Hypothalamus (tissue), 51 donors: ENCODE data around the gene CMTR1.

ENCODE experiments used
- DNase-seq, 51 donors: peaks; one replicate each; lab custom pipeline; 2025; lab: John Stamatoyannopoulos, UW

The CMTR1 gene

DNA sequence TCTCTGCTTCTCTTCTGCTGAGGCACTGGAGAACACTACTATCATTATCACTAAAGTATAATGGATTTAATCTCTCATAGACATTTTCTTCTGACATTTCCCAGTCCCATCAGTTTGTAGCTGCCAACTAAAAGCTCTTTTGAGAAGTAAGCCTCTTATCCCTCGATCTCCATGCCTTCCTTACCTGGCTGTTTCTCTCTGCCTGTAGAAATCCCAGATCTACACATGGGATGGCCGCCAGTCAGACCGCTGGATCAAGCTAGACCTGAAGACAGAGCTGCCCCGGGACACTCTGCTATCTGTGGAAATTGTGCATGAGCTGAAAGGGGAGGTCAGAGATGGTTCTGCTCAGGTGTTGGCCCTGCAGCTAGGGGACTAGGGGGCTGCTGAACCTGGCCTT lies 41.3 kb downstream of the CMTR1 start:
- no peak for DNase-seq

DNA sequence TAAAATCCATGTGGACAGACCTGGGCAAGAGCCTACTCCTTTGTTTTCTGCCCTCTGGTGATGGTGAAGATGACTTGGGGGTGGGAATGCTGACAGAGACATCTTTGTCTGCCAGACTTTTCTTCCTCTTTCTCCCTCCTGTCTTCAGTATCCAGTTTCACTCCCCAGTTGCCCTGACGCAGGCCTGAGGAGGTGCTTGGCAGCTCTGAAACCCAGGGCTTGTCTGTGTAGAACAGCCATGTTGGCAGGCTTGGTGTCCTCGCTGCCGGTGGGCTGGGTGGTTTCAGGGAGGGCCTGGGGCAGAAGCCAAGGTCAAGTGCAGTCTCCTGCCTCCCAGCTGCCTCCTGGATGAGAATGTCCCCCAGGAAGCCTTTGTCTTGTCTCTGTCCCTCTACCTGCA lies 44.2 kb downstream of the CMTR1 start:
- peak in 2 of 51 donors; percentile 28 to 36 for DNase-seq

DNA sequence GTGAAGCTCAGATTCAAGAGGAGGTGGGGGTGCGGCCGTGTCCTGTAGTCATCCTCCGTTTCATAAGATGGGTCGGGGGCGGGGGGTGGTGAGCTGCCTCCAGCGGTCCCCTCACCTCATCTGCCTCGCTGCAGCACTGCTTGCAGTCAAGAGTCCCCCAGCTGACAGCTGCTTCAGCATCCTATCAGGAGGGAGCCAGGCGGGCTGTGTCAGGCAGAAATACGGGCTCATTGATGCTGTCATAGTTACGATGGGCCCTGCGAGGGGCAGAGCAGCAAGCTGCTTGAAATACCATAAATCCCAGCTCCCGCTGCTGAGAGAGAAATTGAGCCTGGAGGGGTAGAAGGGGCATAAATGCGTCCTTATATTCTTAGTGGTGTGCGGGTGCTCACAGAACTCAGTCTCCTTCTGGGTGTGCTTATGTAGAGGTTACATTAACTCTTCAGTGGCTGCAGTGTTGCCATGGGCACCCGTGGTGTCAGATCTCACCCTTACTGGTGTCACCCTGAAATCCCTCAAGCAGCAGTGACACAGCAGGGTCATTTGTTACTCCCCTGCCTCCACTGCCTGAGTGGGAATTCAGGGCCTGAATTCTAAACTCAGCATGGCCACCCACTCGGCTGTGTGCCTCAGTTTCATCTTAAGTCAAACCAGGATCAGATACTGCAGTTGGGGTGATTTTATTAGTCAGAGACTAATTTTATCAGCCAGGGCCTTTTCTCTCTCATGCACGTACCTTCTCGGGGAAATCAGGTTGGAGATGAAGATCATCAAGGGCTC lies 44.8 kb downstream of the CMTR1 start:
- DNase-seq = peak in 3 of 51 donors; percentile 16 to 33 (median 17)

DNA sequence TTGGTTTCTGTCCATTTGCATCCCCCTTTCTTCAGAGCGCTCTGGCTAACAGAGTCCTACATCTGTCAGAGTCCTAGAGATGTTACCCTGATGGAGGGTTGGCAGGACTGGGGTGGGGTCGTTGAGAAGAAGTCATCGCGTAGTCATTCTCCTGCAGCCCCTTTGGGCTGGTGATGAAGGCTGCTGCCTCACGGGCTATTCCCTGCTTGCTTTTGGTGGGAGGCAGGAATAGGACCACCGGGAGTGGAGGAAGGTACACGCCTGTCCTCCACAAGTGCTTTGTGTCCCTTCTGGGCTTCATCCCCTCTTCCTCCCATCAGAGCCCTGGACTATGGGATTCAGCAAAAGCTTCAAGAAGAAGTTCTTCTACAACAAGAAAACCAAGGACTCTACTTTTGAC lies 45.8 kb downstream of the CMTR1 start:
- no peak for DNase-seq

DNA sequence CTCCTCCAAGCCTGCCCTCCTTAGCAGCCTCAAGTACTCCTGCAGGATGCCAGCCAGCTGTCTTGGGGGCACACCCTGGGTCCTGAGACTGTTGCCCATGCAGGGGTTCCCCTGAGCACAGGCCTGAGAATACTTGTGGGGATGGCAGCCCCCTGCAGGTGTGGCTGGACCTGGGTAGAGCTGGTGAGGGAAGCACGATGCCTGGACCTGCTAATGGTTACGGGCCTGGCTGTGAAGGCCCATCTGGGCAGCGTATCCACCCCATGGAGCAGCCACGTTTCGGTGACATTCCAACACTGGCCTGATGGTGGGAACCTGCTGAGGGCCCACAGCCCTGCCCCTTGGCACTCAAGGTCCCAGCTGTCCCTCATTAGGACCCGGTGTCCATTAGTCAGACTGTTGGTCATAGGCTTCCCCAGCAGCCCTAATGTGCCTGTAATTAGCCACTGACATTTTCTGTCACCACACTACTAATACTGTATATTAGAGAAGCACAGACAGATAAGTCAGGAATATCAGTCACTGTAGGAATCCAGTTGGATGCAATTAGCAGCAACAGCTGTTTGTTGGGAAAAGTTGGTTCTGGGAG lies 46.3 kb downstream of the CMTR1 start:
- DNase-seq = no peak

DNA sequence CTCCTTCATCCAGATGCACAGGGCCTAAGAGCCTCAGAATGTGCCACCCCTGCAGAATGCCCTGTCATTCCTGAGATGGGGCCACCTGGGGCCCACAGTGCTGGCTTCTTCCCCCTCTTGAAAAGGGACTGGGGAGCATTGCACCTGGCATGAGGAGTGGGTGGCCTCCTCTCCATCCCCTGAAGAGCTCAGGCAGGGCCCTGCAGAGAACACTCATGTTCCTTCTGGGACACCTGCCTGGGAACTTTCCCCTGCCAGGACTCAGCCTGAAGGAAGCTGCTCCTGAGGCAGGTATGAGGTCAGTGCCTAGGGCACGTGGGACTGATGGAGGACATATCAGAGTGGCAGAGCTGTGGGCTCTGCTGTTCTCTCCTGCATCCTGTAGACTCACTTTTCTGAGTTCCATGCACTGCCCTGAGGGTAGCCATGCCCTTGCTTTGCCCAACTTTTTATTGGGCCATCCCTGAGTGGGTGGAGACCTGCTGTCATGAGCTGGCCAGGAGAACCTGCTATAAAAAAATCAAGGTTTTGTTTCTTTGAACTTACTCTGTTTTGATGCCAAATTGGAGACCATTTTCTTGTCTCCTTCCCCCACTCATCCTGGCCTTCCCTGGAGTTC lies 47.2 kb downstream of the CMTR1 start:
- no peak for DNase-seq

DNA sequence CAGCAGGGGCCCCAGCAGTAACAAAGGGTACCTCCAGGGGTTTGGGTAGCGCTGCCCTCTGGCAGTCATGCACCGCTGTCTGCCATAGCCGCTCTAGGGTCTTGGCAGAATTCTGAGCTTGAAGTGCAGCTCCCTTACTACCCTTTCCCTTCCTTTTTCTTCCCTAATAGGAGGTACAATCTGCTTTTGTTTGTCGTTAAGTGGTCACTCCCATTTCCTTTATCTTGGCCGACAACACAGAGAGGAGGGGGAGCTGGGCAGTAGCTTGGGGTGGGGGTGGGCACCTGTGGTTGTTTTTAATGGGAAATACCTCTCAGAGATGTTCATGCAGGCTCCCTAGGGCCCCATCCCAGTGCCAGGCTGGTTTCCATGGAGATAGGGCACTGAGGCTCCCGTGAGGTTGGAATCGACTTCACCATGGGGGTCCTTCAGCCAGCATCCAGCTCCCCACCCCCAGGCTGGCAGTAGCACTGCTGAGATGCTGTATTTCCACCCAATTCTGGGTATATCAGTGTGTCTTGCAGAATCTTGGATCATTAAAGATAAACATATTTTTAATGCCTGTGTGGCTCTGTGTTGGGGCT lies 48.0 kb downstream of the CMTR1 start:
- DNase-seq = no peak

DNA sequence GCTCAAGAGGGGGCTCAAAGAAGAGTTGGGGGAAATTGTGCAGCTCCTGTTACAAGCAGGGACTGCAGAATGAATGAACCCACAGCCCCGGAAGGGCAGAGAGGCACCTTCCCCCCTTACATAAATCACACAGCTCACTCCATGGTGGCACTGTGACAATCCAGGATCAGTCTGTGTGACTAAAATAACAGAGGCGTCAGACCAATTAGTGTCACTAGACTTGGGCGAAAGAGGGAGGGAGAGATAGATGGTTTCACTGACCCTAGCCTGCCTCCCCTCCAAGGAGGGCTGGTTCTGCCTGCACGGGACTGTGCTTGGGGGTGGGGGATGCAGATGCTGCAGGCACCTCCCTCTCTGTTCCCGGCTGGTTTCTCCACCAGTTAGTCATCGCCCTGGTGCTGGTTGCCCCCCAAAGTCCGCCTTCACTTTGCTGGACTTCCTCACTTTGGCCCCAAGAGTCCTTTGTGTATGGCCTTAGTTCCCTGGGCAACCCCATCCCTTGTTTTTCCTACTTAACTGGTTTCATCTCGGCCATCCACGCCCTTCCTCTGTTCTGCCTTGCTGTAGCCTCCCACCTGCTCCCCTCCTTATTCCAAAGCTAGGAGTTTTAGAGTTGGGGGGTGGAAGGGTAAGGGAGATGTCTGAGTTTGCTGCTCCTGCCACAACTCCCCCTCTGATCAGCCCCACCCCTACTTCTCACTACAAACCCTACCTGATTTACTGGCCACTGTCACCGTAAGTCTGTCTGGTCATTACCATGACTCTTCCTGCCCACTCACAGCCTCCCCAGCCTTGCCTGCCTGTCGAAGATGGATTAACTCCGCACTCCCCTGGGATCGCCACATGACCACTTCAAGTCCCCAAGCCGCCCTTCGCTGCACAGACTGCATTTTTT lies 48.9 kb downstream of the CMTR1 start:
- no peak for DNase-seq

DNA sequence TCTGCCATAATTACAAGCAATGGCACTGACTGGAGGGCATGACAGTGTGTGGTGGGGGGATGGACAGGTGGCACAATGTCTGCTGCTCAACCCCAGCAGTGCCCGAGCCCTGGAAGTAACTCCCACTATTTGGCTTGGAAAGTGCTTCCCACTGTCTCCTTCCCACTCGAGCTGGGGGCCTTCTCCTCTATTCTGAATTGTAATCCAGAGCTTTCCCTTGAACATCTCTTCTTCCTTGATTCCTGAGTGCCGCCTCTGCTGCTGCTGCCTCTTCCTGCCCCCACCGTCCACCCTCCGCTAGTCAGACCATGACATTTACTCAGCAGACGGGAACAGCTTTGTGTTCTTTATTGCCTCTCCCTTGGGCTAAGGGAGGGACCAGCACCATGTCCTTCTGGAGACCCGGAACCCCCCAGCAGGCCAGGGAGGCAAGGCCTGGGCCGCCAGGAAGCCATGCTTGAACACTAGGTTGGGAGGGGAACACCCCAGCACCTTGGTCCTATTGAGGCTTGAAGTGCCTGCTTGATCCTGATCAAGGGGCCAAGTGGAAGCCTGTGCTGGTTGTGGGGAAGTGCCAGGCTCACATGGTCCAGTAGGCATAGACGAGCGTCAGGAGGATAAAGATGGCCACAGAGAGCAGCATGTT lies 49.7 kb downstream of the CMTR1 start:
- no peak for DNase-seq

DNA sequence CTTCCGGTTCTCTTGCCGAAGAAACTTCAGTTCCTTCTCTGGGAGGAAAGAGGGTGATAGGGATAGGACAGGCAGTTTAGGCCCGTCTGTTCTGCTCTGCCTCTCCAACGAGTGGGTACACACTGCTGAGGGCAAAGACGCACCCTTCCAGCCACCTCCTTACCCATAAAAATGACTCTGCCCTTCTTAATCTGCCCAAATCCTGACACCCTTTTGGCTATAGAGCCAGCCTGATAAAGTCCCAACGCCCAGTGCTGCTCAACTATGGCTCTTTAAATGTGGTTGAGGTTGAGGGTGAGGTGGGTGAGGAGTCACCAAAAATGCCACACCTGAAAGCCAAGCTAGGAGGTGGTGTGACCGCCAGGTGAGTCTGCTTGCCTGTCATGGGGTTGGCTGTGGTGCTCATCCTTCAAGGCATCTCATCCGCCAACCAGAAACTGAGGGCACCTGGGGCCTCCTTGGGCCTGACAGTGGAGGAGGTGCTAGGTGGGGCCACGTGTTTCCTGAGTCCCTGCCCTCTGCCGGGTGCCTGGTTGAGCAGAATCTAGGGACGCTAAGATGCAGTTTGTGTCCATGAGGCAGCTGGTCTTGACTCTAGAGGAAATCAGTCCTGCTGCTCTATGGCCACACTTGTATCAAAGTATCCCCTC lies 50.4 kb downstream of the CMTR1 start:
- DNase-seq = no peak

DNA sequence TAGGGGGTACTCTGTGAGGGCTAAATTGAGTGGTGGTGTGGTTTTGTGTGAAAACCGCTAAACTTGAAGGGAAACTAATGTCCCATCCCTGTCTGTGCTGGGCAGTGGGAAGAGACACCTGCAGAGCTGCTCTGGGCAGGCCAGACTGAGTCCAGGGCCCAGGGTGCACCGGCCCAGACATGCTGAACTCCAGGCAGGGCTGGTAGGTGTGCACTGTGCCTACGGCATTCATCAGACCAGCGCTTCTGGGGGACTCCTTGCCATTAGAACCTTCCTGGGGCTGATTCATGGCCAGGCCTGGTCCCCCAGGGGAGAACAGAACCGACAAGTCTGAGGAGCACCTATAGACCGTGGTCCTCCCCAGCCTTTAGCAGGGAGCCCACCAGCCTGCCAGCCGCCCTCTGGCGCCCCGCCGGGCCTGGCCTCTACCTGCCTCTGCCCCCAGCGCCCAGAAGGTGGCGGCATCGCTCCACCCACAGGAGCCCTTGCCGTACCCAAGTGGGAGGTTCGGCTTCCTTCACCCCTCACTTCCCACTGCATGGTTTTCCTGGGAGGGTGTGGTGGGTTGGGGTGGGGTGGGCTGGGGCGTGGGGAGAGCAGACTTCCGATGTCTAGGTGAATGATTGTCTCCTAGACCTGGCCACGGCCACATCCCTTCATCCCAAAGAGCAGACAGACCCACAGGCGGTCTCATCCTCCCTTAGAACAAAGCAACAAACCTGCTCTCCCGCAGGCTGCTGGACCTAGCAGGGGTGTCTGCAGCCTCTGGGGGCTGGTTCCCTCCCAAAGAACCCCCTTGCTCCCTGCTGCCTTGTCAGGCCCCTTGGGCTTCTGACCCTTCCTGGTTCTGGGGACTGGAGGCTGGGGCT lies 51.1 kb downstream of the CMTR1 start:
- DNase-seq = peak in 35 of 51 donors; percentile 5 to 78 (median 42)

DNA sequence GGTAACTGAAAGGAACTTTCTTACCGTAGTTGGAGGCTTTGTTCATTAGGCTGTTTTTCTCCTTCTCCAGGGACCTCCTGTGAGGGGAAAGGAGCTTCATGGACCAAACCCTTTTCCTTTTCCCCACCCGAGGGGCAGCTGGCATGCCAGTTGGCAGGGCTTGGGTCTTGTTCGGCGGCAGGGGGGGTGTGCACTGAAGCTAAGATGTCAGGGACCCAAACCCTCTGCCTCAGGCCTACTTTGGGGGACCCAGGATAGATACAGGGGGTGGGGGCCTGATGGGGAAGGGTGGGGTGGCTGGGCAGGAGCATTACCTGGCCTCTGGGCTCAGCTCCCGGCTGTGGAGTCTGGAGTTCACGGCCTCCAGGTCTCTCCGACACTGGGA lies 51.8 kb downstream of the CMTR1 start:
- no peak for DNase-seq

DNA sequence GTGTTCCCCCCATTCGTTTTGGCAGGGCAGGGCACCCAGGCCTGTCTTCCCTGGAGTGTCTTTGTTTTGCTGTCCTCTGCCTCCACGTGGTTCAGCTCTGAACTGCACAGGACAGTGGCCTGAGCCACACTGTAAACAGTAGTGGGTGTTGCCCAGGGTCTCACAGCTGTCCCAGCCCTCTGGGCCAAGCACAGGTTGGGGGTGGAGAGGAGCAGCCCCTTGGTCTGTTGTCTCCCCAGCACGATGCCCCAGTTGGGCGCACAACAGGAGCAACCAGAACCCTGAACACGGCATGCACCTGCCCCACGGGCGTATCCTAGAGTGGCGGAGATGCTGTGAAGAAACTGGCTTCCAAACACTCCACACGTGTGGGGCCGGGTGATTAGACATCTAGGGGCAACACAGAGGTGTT lies 52.3 kb downstream of the CMTR1 start:
- DNase-seq = no peak

DNA sequence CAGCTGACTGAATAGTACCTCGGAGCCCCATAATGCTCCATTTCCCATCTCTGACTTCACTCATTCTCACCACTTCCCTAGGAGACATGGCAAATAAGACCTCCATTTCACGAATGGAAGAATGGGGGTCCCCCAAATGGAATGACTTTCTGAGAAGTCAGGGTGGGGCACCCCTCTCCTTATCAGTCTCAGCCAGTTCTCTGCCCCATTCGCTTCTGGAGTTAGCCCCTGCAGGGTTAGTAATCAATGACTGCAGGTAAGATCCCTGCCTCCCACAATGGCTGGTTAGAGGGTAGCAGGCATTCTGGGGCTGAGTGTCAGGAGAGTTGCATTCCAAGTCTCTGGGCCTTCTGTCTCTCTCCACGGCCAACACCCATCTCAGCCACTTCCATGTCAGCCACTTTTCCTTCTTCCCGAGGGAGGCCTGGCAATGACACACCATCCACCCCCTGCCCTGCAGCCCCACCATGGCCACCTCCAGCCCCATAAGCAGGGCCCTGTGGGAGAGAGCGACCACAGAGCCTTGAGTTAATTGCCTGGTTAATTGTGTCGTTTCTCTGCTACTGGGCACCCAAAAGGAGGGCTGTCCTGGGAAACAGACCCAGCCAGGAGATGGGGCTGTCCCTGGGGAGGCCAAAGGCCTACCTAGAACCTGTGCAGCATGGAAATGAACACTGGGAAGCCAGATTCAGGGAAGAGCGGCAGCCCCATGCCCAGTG lies 53.3 kb downstream of the CMTR1 start:
- no peak for DNase-seq

DNA sequence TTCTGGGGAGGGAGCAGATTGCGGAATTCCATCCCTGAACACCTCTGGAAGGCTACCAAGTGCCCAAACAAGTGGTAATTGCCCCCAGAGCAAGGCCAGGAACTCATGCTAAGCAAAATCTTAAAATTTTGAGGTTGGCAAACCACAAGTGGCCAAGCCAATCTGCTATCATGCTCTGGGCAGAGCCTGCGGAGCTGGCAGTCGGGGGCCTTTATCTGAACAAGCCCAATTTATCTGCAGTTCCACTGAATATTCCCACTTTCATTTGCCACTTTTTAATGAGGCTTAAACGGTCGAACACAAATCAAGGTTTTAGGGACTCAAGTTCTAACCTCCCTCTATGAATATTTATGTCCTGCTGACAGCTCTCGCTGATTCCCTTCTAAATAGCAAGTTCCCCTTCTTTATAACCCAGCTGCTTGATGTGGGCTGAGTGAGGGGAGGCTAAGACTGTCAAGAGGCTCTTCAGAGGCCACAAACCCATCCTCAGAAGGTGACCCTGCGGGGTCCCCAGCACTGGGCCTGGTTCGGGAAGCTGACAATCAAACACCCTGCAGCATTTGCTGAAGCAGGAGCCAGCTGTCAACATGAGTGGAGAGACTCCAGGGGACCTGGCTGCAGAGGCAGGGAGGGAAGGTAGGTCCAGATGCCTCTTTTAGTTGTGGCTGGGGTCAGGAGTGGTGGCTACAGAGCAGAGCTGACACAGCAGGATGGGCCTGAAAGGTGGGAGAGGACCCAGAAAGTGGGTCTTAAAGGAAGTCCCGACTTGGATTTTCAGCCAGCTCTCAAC lies 54.8 kb downstream of the CMTR1 start:
- no peak for DNase-seq

DNA sequence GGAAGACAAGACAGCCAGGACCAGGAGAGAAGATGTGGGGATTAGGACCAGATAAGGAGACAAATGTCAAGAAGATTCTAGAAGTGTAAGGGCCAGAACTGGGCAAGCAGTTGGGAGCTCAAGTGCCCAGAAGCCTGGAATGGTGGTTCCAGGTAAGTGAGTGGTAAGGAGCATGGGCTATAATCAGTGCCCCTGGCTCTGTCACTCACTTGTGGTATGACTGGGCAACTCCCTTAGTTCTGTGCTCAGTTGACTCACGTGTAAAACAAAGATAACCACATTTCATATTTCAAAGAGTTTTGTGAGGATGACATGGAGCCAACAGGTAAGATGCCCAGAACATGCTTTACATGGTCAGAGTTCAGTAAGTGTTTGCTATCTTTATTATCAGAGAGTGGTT lies 55.5 kb downstream of the CMTR1 start:
- DNase-seq = no peak

DNA sequence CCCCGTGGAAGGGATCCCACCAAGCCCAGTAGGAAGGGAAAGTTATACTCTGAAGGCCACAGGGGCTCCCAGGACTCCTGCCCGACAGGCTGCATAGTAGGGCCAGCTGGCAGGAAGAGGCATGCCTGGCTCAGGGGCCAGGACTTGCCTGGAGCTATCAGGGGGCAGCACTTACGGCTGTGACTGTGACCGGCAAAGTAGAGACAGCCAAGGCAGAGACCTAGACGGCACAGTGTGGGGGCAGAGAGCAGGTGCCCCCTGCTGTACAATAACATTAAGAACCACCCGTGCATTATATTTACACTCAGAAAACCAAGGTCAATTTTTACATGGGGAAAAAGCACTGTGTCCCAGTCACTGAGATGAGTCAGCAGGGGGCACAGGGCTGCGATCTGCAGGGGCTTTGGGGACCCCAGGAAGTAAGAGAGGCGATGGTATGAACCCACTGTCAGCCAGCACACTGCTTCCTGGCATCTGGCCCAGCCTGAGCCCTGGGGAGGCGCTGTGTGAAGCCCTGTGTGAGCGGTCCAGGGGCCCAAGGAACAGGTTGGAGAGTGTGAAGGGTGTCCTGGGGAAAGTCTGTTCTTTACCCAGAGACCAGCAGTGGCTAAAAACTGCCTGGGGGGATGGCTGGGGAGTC lies 56.8 kb downstream of the CMTR1 start:
- DNase-seq = peak in 2 of 51 donors; percentile 16 to 23
